Fibroblast of peridontal ligament (primary cell): ENCODE results near the gene C6orf52.
A peak's percentile ranks its signal among the peaks of the same experiment; 100 is the strongest.
"Not testable (repeated sequence)": the region's sequence is repeated elsewhere in the genome, so short reads cannot be mapped to it uniquely, and the experiment has no call there.

Experiments
- DNase-seq: peaks from one replicate; pipeline ENCODE4 v3.0.0-alpha.2; 2010; ENCODE audit errors: extremely low read depth

Gene C6orf52

DNA sequence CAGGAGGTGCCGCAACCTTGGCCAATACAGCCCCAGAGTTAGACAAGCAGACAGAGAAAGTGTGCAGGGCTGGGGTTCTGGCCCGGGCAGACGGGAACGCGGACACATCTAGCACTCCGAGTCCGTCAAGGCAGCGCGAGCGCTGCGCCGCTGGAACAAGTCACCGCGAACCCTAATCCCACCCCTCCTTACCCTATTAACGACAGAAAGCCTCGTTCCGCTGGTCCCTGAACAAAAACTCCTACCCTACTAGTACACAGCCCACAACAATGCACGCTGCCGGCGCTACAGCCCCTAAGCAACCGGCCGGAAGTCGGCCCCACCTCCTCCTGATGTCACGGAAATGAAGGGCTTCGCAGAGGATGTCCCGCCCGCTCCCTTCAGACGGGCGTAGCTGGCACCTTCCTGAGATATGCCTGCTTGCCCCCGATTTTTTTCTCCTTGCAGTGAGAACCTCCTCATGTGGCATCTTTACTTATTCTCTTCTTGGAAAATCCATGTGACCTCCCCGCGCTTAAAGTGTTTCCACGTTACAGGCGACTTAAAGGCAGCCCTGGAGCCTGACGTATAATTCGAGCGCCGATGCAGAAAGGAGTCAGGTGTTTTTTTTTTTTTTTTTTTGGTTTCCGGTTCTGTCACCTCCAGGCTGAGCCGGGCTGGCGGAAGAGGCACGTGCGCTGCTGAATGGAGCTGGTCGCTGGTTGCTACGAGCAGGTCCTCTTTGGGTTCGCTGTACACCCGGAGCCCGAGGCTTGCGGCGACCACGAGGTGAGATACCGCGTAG, at the start of gene C6orf52, which contains the start of gene PAK1IP1:
Gene C6orf52 (minus strand): TSS at position 315 of the 784 bp plus-strand sequence. CDS start 7,066 bp downstream, outside the sequence.
Gene PAK1IP1 (plus strand): TSS at position 671 of the 784 bp plus-strand sequence. CDS start 14 bp downstream, at position 685.
- DNase-seq = peak; percentile 96

DNA sequence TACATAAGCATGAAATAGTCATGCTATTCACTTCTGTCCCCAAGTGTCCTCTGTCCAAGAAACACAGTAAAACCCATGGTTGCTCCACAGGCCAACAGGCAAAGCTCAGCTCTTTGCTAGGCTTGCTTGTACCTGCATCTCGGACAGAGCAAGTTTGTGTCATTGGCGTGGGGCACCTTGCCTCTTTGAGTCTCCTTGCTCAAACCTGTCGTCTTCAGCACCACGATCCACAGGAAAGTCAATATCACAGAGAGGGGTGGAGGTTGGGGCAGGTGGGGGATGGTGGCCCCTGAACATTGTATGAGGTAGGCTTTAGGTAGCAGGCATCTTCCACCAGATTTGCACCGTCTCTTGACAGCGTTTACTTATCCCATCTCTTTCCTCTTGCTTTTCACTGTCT, 49.1 kb upstream of the C6orf52 start:
- no peak for DNase-seq

DNA sequence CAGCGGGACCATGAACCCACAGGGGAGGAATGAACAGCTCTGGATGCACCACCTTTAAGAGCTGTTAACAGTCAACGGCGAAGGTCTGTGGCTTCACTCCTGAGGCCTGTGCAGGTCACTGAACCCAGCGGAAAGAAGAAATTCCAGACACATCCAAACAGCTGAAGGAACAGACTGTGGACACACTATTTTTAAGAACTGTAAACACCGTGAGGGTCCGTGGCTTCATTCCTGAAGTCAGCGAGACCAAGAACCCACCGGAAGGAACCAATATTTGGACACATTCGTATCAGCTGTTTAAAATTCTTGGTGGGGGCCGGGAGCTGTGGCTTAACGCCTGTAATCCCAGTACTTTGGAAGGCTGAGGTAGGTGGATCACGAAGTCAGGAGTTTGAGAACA, 47.8 kb upstream of the C6orf52 start:
- DNase-seq = no peak

DNA sequence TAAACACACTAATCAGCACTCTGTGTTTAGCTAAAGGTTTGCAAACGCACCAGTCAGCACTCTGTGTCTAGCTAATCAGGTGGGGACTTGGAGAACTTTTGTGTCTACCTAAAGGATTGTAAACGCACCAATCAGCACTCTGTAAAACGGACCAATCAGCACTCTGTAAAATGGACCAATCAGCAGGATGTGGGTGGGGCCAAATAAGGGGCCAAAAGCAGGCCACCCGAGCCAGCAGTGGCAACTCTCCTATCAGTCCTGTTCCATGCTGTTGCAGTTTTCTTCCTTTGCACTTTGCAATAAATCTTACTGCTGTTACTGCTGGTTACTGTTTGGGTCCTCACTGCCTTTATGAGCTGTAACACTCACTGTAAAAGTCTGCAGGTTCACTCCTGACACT, 47.2 kb upstream of the C6orf52 start:
- not testable (repeated sequence) for DNase-seq

DNA sequence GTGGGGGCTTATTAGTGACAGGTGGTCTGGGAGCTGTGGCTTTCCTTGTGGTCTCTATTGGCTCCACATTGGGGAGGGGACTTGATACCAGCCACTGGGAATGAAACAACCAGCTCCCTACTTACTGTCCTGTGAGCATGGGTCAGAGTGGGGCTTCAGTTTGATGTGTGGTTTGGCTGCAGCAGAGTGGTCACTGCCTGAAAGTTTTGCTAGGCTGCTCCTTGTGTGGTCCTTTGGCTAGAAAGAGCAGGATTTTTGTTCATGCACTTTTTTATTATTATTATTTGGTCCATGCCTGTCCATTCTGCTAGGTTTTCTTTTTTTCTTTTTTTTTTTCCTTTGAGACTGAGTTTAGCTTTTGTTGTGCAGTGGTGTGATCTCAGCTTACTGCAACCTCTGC, 45.6 kb upstream of the C6orf52 start:
- no peak for DNase-seq

DNA sequence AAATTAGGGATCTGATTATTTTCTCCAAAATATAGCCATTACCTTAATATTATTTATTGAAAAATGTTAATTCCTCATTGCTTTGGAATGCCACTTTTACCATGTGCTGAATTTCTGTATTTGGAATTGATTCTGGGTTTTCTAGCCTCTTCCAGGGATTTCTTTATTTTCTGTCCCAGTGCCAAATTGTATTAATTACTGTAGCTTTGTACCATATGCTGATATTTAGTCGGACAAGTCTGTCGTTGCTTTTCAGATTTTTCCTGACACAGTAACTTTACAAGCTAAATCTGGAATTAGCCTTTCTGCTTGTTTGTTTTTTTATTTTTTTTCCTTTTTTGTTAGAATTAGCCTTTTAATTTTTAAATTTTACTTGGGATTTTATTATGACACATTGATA, 42.3 kb upstream of the C6orf52 start:
- no peak for DNase-seq

DNA sequence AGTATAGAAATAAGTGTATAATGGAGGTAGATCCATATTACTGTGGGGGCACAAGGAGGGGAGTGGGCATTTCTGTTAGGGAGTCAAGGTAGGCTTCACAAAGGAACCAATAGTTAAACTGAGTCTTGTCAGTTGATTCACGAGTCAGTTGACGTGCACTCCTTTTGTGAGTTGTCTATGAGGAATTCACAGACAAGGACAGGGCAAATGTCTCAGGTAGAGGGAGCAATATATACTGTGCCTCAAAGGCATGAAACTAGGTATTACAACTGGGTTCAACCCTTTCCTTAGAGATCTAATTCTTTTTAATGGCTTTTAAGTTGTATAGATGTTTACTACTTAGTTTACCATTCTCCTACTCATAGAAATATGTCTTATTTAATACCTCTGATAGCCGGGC, 39.4 kb upstream of the C6orf52 start:
- DNase-seq = no peak

DNA sequence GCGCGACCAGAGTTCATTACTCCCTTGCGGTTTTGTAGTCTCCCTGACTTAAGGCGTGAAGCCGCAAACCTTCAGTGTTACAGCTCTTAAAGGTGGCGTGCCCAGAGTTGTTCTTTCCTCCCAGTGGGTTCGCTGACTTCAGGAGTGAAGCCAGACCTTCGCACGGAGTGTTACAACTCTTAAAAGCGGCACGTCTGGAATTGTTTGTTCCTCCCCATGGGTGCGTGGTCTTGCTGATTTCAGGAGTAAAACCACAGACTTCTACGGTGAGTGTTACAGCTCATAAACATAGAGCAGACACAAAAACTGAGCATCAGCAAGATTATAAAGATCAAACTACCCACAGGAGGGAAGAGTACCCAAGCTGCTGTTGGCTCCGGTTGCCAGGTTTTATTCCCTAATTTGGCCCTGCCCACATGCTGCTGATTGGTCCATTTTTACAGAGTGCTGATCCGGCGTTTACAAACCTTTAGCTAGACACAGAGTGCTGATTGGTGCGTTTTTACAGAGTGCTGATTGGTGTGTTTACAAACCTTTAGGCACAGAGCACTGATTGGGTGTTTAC, 38.8 kb upstream of the C6orf52 start:
- DNase-seq = no peak

DNA sequence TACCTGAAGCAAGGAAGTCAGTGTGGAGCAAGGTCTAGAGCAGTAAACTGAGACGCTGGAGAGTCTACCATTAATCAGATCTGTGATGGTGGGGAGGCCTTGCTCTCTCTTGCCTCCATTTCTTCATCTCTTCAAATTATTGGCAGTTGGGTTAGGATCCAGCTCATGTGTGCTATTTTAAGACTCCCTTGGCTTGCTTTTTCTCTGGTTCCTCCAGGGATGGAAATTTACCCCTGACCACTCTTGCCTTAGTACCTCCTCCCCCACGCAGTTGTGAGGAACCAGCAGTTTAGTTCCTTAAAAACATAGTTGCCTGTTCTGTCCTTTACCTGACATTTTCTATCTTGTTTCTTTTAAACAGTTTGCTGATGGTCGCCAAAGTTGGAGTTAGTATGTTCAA, 35.8 kb upstream of the C6orf52 start:
- no peak for DNase-seq

DNA sequence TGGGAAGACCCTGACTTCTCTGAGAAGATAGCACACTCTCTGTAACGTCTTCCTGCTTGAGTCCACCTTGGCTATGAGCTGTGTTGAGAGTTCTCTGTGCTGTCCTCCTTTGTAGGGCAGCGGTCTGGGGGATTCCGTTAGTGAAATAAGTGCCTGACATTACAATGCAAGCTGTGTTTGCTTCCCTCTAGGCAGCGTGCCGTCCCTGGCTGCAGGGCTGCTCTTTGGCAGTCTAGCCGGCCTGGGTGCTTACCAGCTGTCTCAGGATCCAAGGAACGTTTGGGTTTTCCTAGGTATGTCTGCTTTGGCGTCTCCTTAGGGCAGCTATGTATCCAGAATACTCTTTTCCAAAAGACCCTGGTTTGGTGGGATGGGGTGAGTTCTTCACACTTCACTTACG, 31.3 kb upstream of the C6orf52 start:
- no peak for DNase-seq

DNA sequence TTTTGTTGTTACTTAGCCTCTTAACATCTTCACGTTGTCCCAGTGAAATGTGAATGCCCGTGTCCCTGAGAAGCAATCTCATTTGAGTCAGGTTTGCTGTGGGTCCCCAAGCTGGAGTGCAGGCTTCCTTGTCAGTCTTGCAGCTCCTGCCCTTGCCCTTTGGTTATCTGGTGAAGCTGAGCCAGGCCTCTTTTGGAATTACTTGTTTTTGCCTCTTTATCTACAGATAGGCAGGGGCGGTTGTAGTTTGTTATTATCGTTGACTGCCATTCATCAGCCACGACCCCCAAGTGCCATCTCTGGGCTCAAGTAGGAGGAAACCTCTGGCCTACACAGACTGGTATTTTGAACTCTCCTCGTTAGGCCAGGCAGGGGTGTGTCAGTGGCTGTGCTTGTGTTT, 30.6 kb upstream of the C6orf52 start:
- DNase-seq = no peak

DNA sequence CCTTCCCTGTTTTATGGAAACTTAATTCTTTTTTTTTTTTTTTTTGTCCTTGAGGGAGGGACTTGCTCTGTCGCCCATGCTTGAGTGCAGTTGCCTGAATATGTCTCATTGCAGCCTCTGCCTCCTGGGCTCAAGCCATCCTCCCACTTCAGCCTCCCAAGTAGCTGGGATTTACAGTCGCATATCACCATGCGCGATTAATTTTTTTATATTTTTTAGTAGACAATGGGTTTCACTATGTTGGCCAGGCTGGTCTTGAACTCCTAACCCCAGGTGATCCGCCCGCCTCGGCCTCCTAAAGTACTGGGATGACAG, 29.1 kb upstream of the C6orf52 start:
- DNase-seq = no peak

DNA sequence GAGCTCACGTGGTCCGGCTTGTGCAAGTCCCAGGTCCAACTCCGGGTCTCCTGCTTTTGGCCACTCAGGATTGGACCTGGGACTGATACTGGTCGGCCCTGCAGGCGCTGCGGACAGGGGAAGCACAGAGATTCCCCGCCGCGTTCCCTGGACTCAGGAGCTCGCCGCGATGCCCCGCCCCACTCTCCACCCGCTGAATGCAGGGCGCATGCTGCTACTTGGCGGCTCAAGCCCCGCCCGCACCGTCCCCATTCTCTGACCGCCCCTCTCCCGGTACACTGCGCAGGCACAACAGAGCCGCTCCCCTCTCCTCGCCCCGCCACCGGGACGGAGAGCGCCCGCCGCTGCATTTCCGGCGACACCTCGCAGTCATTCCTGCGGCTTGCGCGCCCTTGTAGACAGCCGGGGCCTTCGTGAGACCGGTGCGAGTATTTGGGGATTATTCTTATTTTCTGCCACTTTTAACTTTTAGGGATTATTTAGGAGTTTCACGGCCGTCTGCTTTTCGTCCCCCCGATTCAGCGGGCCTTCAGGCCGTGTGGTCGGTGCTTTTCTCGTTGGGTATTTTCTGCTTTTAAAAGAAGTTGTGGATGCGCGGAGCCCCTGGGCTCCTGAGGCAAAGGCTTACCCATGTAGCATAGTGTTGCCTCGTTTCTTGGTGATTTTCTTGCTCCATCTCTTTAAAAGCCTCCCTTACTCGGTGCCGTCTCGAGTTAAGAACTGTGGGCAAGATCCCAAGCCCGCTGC, 28.6 kb upstream of the C6orf52 start, which contains the start of gene TMEM14C:
Gene TMEM14C (plus strand): TSS at position 251 of the 747 bp plus-strand sequence. CDS start 1,544 bp downstream, outside the sequence.
- DNase-seq = peak; percentile 95

DNA sequence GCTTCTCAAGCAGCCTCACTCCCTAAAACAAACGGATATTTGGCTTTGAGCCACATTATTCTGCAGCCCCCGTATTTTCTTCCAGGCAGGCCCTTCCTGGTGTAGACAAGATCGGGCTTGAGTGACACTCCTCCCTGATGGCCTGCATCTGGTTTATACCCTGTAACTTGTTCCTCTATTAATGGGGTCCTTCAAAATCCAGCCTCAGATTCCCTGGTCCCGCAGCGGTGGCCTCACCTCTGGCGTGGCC, 28.1 kb upstream of the C6orf52 start:
- DNase-seq = no peak

DNA sequence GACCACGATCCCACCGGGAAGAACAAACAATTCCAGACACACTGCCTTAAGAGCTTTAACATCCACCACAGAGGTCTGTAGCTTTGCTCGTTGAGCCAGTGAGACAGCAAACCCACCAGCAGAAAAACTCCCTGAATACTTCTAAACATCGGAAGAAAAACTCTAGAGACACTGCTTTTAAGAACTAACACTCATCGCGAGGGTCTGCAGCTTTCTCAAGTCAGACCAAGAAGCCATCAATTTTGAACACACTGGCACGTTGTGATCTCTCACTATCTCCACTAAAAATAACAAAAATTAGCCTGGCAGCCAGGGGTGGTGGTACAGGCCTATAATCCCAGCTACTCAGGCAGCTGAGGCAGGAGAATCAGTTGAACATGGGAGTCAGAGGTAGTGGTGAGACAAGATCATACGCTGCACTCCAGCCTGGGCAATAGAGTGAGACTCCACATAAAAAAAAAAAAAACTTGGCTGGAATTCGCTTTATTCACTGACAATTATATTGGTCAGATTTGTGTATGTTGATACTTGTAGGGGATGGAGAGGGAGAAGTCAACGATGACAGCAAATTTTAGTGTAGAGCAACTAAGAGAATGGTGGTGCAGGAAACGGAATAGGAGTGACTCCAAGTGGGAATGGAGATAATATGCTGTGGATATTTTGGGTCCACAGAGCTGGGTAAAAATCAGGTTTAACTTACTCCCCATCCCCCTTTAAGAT, 27.6 kb upstream of the C6orf52 start:
- no peak for DNase-seq

DNA sequence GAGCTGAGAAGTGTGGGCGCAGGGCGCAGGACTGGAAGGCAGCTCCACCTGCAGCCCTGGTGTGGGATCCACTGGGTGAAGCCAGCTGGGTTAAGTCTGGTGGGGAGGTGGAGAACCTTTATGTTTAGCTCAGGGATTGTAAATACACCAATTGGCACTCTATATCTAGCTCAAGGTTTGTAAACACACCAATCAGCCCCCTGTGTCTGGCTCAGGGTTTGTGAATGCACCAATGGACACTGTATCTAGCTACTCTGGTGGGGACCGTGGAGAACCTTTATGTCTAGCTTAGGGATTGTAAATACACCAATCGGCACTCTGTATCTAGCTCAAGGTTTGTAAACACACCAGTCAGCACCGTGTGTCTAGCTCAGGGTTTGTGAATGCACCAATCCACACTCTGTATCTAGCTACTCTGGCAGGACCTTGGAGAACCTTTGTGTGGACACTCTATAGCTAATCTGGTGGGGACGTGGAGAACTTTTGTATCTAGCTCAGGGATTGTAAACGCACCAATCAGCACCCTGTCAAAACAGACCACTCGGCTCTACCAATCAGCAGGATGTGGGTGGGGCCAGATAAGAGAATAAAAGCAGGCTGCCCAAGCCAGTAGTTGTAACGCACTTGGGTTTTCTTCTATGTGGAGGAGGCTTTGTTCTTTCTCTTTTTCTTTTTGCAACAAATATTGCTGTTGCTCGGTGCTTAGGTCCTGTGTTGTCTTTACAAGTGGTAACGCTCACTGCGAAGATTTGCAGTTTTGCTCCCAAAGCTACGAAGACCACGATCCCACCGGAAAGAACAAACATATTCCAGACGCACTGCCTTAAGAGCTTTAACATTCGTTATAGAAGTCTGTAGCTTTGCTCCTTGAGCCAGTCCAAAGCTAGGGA, 26.8 kb upstream of the C6orf52 start:
- not testable (repeated sequence) for DNase-seq

DNA sequence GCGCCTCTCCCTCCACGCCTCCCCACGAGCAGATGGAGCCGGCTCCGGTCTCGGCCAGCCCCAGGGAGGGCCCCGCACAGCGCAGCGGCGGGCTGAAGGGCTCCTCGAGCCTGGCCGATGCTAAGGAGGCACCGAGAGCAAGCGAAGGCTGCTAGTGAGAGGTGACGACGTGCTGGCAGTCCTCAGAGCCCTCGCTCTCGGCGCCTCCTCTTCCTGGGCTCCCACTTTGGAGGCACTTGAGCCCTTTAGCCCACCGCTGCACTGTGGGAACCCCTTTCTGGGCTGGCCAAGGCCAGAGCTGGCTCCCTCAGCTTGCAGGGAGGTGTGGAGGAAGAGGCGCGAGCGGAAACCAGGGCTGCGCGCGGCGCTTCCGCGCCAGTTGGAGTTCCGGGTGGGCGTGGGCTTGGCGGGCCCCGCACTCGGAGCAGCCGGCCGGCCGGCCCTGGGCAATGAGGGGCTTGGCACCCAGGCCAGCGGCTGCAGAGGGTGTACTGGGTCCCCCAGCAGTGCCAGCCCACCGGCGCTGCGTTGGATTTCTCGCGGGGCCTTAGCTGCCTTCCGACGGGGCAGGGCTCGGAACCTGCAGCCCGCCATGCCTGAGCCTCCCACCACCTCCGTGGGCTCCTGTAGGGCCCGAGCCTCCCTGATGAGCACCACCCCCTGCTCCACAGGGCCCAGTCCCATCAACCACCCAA, 26.0 kb upstream of the C6orf52 start:
- peak; percentile 5 for DNase-seq

DNA sequence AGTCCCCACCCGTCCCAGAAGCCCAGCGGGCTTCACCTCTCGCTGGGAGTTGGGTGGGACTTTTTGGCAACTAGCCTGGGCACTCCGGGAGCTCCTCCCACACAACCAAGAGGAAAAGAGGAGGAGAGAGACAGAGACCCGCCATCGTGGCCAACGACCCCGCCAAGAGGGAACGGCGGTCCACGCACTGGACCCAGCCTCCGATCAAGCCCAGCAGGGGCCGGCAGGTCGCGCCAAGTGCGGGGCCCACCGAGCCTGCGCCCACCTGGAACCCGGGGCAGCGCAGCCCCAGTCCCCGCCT, 25.5 kb upstream of the C6orf52 start:
- no peak for DNase-seq

DNA sequence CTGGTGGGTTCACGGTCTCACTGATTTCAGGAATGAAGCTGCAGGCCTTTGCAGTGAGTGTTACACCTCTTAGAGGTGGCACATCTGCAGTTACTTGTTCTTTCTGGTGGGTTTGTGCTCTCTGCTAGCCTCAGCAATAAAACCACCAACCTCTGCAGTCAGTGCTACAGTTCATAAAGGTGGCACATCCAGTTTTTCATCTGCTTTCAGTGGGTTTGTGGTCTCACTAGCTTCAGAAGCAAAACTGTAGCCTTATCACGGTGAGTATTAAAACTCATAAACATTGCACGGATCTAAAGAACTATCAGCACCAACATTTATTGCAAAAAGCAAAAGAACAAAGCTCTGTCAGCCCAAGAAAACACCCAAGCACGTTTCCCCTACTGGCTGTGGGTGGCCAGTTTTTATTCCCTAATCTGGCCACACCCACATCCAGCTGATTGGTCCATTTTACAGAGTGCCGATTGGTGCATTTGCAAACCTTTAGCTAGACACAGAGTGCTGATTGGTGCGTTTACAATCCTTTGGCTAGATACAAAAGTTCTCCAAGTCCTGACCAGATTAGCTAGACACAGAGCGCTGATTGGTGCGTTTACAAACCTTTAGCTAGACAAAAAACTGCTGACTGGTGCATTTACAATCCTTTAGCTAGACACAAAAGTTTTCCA, 25.0 kb upstream of the C6orf52 start:
- peak; percentile 20 for DNase-seq

DNA sequence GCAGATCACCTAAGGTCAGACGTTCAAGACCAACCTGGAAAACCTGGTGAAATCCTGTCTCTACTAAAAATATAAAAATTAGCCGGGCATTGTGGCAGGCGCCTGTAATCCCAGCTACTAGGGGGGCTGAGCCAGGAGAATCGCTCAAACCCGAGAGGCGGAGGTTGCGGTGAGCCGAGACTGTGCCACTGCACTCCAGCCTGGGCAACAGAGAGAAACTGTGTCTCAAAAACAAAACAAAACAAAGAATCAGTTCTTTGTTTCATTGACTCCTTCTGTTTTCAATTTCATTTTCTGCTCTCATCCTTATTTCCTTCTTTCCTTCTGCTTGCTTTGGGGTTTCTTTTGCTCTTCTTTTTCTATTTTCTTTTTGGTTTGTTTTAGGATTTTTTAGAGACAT, 19.5 kb upstream of the C6orf52 start:
- DNase-seq = no peak
